ENCODE data around the gene RASSF4.

RASSF4 gene

DNA sequence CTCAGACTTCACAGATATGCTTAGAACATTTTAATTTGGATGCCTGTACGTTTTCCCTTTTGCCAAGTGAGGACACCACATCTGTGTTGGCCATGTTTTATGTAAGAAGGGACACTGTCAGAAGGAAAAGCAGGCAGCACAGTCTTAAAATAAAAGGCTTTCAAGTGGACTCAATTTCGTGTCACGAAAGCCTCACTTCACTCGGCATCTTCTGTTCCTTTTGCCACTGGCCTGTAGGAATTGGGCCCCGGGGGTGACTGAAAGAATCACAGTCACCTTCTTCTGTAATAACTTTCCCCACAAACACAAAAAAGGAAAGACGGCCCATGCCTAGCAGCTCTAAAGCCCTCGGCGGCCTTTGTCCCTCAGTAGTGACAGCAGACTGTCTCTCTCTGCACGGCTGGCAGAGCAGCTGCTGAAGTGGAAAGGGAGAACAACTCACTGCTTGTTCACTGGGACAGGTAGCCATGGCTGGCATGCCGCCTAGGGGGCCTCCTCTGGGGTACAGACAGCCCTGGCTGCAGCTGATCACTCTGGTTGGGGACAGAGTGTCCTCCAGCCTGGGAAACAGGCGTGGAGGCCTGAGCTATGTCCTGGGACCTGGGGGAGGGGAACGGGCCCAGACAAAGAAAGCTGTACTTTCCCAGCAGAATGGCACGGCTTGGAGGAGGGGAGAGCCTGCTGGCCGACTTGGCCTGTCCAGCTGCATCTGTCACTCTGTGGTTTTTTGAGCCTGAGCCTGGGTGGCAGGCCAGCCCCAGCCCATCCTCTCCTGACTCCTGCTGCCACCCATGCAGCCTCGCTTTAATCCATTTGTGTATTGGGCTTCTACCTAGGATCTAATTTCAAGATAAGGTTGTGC lies 4.4 kb downstream of the RASSF4 start:
- no peaks in the 10 kb centered on the region for H3K36me3 ChIP-seq (ENCODE audit: control insufficient read depth, insufficient read depth, low read length)
- H3K27me3 ChIP-seq (replicated peaks; ENCODE audit: control insufficient read depth, insufficient read depth, low read length) = no peaks in the 10 kb centered on the region
- DNase-seq (ENCODE audit: extremely low read depth, insufficient read length) = peak; percentile 66
- TF ChIP-seq, protein P1, sequence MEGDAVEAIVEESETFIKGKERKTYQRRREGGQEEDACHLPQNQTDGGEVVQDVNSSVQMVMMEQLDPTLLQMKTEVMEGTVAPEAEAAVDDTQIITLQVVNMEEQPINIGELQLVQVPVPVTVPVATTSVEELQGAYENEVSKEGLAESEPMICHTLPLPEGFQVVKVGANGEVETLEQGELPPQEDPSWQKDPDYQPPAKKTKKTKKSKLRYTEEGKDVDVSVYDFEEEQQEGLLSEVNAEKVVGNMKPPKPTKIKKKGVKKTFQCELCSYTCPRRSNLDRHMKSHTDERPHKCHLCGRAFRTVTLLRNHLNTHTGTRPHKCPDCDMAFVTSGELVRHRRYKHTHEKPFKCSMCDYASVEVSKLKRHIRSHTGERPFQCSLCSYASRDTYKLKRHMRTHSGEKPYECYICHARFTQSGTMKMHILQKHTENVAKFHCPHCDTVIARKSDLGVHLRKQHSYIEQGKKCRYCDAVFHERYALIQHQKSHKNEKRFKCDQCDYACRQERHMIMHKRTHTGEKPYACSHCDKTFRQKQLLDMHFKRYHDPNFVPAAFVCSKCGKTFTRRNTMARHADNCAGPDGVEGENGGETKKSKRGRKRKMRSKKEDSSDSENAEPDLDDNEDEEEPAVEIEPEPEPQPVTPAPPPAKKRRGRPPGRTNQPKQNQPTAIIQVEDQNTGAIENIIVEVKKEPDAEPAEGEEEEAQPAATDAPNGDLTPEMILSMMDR (IDR thresholded peaks at IDR 0.05; ENCODE audit: insufficient read depth, low read length, poor library complexity, severe bottlenecking) = peak; percentile 3
- peak overlapping the region; percentile 33 for H3K4me3 ChIP-seq (replicated peaks; ENCODE audit: low read depth, low read length)

DNA sequence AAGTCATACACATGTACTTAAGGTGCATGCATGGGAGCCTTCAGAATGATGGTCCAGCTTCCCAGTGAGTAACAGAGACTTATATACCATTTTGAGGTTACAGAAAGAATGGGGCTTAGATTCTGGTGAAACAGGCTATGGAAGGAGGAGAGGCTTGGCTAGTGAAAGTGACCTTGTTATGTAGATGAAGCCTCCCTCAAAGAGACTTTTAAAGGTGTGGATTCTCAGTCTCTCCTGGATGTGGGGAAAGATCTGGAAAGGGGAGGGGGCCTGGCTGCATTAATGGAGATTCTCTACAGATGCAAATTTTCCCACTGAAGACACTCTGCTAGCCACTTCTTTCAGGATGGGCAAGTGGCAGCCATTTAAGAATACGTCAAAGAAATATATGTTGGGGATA lies 5.5 kb downstream of the RASSF4 start:
- DNase-seq (ENCODE audit: extremely low read depth, insufficient read length) = no peak
- H3K4me3 ChIP-seq (replicated peaks; ENCODE audit: low read depth, low read length) = no peak overlapping the region
- H3K36me3 ChIP-seq (ENCODE audit: control insufficient read depth, insufficient read depth, low read length) = peaks cover 4% of the 10 kb centered on the region
- TF ChIP-seq, protein P1 (IDR thresholded peaks at IDR 0.05; ENCODE audit: insufficient read depth, low read length, poor library complexity, severe bottlenecking) = no peak
- no peaks in the 10 kb centered on the region for H3K27me3 ChIP-seq (replicated peaks; ENCODE audit: control insufficient read depth, insufficient read depth, low read length)

DNA sequence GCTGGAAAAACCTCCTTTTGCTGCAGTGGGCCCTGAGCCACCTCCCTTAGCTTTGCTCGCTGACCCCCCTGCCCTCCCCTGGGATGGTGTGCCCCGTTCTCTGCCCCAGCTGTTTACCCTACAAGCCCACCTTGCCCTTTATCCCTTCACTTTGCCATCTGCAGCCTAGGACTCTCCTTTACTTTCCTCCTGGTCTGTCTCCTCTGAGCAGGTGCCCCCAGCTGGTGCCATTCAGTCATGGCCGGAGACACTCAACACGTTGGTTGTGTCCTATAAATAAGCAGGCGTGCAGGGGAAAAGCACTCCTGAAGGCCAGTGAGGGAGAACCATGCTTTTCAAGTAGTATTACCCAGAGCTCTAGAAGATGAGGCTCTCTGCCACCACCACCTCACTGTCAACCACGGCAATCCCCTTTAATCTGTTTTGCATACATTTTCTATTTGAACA lies 6.1 kb downstream of the RASSF4 start:
- Histone ChIP-seq H3K4me3 (replicated peaks; ENCODE audit: low read depth, low read length) (no peak overlapping the region), H3K36me3 (ENCODE audit: control insufficient read depth, insufficient read depth, low read length) (peaks cover 6% of the 10 kb centered on the region), H3K27me3 (replicated peaks; ENCODE audit: control insufficient read depth, insufficient read depth, low read length) (no peaks in the 10 kb centered on the region)
- TF ChIP-seq, protein P1 (IDR thresholded peaks at IDR 0.05; ENCODE audit: insufficient read depth, low read length, poor library complexity, severe bottlenecking) = no peak
- no peak for DNase-seq (ENCODE audit: extremely low read depth, insufficient read length)

DNA sequence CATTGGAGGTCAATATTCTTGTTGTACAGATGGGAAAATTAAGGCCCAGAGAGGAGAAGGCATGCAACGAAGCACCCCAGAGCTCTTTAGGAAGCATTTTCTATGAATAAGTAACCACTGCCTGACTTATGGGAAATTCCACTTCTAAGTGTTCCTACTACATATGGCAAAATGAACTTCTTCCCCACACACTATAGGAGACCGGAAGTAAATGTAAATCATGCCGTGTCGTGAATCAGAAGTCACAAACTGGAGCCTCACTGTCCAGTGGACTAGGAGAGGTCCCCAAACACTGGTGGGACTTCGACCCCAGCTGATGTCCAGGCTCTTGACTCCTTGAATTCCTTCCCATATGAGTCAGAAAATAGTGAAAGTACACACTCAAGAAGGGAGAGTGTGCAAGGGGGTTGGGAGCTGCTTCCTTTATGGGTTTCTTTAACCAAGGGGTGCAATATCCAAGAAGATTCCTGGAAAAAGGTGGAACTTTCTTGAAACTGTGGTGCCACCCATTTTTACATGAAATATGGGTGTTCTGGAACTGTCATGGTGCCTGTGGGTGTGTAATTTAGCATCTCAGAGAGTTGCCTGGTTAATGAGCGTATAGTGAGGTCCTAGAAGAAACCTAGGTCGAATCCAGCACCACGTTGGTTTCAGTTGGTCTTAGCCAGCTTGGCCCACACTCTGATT lies 6.7 kb downstream of the RASSF4 start:
- TF ChIP-seq, protein P1 (IDR thresholded peaks at IDR 0.05; ENCODE audit: insufficient read depth, low read length, poor library complexity, severe bottlenecking) = no peak
- Histone ChIP-seq H3K27me3 (replicated peaks; ENCODE audit: control insufficient read depth, insufficient read depth, low read length) (no peaks in the 10 kb centered on the region), H3K36me3 (ENCODE audit: control insufficient read depth, insufficient read depth, low read length) (peaks cover 8% of the 10 kb centered on the region), H3K4me3 (replicated peaks; ENCODE audit: low read depth, low read length) (no peak overlapping the region)
- no peak for DNase-seq (ENCODE audit: extremely low read depth, insufficient read length)

DNA sequence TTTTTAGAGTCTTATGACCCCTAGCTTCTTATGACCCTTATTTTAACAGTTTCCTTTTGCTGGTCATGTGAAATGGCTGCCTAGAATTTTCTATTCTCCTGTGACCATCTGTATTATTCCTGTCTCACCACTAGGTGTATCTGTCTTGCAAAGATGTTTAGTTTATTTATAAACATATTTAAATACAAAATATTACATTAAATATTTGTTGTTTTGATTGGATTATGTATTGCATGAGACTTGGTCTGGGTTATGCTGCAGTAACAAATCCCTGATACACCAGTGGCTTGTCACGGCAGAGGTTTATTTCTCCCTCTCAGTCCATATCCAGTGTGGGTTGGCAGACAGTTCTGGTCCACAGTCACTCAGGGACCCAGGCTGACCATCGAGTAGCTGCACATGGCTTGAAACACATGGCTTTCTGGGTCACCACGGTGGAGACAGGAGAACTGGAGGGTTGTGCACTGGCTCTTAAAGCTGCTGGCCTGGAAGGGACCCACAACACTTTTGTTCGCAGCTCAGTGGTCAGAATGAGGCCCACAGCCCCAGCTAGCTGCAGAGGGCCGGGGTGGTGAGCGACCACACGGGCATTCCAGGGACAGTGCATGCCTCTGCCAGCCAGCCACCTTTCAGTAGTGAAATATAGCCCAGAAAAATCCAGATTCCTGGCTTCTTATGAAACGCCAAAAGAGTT lies 7.4 kb downstream of the RASSF4 start:
- Histone ChIP-seq H3K36me3 (ENCODE audit: control insufficient read depth, insufficient read depth, low read length) (peaks cover 8% of the 10 kb centered on the region), H3K4me3 (replicated peaks; ENCODE audit: low read depth, low read length) (no peak overlapping the region), H3K27me3 (replicated peaks; ENCODE audit: control insufficient read depth, insufficient read depth, low read length) (no peaks in the 10 kb centered on the region)
- TF ChIP-seq, protein P1 (IDR thresholded peaks at IDR 0.05; ENCODE audit: insufficient read depth, low read length, poor library complexity, severe bottlenecking) = peak; percentile 18
- no peak for DNase-seq (ENCODE audit: extremely low read depth, insufficient read length)
